ENCODE results near the gene PRTFDC1.

Gene PRTFDC1

GRCh38 chr10:24821986-24822385 is 130.4 kb downstream of the PRTFDC1 start:
- Mint-ChIP-seq H3K4me3 (no peak overlapping the region), H3K4me1 (ENCODE audit: low read depth) (peaks cover 21% of the 10 kb centered on the region), H3K36me3 (ENCODE audit: low read depth) (no peaks in the 10 kb centered on the region), H3K9me3 (no peaks in the 10 kb centered on the region), H3K27ac (no peak overlapping the region), H3K27me3 (ENCODE audit: low read depth) (no peaks in the 10 kb centered on the region)

- no peak overlapping the region for H3K4me3 Mint-ChIP-seq
- H3K9me3 Mint-ChIP-seq, result no peaks in the 10 kb centered on the region
- H3K27me3 Mint-ChIP-seq (ENCODE audit: low read depth), result no peaks in the 10 kb centered on the region
- no peaks in the 10 kb centered on the region for H3K4me1 Mint-ChIP-seq (ENCODE audit: low read depth)
- H3K36me3 Mint-ChIP-seq (ENCODE audit: low read depth), result no peaks in the 10 kb centered on the region
- no peak overlapping the region for H3K27ac Mint-ChIP-seq
Observed at GRCh38 chr10:24816868-24817396, 135.5 kb downstream of the PRTFDC1 start.

DNA sequence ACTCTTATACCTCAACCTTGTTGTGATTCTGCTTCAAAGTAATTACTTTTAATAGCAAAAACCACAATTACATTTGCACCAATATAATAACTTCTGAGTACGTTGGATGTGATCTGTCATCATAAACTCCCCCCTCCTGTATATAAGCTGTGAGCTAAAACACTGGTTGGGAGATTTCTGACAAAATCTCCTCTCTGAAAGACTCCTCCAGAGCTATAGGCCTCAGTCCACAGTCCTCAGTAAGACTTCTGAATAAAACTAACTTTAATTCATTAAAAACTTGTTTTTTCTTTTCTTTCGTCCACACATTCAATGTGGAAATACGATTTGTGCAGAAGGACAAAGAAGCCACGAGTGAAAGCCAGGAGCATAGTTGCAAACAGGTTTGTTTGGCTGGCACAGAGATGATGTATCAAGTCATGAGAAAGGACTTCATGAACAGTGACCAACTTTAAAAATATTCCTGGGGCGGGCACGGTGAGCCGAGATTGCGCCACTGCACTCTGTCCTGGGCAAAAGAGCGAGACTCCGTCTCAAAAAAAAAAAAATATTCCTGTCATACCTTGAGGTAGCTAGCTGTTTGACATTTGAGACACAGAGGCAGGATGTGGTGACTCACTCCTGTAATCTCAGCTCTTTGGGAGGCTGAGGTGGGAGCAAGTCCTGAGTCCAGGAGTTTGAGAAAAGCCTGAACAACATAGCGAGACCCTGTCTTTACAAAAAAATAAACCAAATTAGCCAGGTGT is 137.7 kb downstream of the PRTFDC1 start:
- Mint-ChIP-seq H3K4me1 (ENCODE audit: low read depth) (no peaks in the 10 kb centered on the region), H3K36me3 (ENCODE audit: low read depth) (no peaks in the 10 kb centered on the region), H3K27me3 (ENCODE audit: low read depth) (no peaks in the 10 kb centered on the region), H3K4me3 (no peak overlapping the region), H3K27ac (no peak overlapping the region), H3K9me3 (no peaks in the 10 kb centered on the region)

GRCh38 chr10:24813856-24814255 is 138.6 kb downstream of the PRTFDC1 start:
- Mint-ChIP-seq H3K36me3 (ENCODE audit: low read depth) (no peaks in the 10 kb centered on the region), H3K4me3 (no peak overlapping the region), H3K27me3 (ENCODE audit: low read depth) (no peaks in the 10 kb centered on the region), H3K9me3 (no peaks in the 10 kb centered on the region), H3K27ac (no peak overlapping the region), H3K4me1 (ENCODE audit: low read depth) (no peaks in the 10 kb centered on the region)

GRCh38 chr10:24806262-24806661 is 146.1 kb downstream of the PRTFDC1 start:
- H3K4me3 Mint-ChIP-seq, result no peak overlapping the region
- H3K9me3 Mint-ChIP-seq, result no peaks in the 10 kb centered on the region
- no peaks in the 10 kb centered on the region for H3K4me1 Mint-ChIP-seq (ENCODE audit: low read depth)

DNA sequence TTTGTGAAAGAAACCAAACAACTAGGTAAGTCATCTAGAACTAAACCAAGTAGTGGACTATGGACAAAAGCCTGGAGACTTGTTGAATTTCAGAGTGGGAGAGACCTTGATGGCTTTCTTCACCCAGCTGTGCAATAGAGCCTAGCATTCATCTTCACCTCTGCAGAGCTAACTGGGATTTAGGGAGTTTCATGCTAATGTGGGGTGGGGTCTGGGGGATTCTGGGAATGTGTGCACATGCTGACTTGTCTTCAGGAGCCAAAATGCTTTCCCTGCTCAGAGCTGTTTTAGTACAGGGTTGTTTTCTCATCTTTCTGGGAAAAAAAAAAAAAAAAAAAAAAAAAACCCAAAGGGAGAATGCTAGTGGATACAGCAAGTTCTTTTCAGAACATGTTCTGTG is 147.4 kb downstream of the PRTFDC1 start:
- Mint-ChIP-seq H3K36me3 (ENCODE audit: low read depth) (no peaks in the 10 kb centered on the region), H3K9me3 (no peaks in the 10 kb centered on the region), H3K27me3 (ENCODE audit: low read depth) (no peaks in the 10 kb centered on the region), H3K4me3 (no peak overlapping the region), H3K27ac (no peak overlapping the region), H3K4me1 (ENCODE audit: low read depth) (no peaks in the 10 kb centered on the region)

More at GRCh38 chr10:24806262-24806661, 146.1 kb downstream of the PRTFDC1 start:
- Mint-ChIP-seq H3K36me3 (ENCODE audit: low read depth) (no peaks in the 10 kb centered on the region), H3K27me3 (ENCODE audit: low read depth) (no peaks in the 10 kb centered on the region), H3K27ac (no peak overlapping the region)

GRCh38 chr10:24804392-24804791 is 148.0 kb downstream of the PRTFDC1 start:
- H3K9me3 Mint-ChIP-seq, result no peaks in the 10 kb centered on the region
- no peak overlapping the region for H3K4me3 Mint-ChIP-seq
- H3K27ac Mint-ChIP-seq, result no peak overlapping the region
- no peaks in the 10 kb centered on the region for H3K27me3 Mint-ChIP-seq (ENCODE audit: low read depth)
- H3K4me1 Mint-ChIP-seq (ENCODE audit: low read depth), result no peaks in the 10 kb centered on the region
- no peaks in the 10 kb centered on the region for H3K36me3 Mint-ChIP-seq (ENCODE audit: low read depth)

- Mint-ChIP-seq H3K4me1 (ENCODE audit: low read depth) (no peaks in the 10 kb centered on the region), H3K36me3 (ENCODE audit: low read depth) (no peaks in the 10 kb centered on the region), H3K27ac (no peak overlapping the region), H3K4me3 (no peak overlapping the region), H3K9me3 (no peaks in the 10 kb centered on the region), H3K27me3 (ENCODE audit: low read depth) (no peaks in the 10 kb centered on the region)
Observed at GRCh38 chr10:24802378-24802777, 150.0 kb downstream of the PRTFDC1 start.

GRCh38 chr10:24800861-24801260 is 151.5 kb downstream of the PRTFDC1 start:
- no peaks in the 10 kb centered on the region for H3K9me3 Mint-ChIP-seq
- H3K27me3 Mint-ChIP-seq (ENCODE audit: low read depth), result no peaks in the 10 kb centered on the region
- H3K4me3 Mint-ChIP-seq, result no peak overlapping the region
- H3K4me1 Mint-ChIP-seq (ENCODE audit: low read depth), result no peaks in the 10 kb centered on the region
- H3K27ac Mint-ChIP-seq, result no peak overlapping the region
- no peaks in the 10 kb centered on the region for H3K36me3 Mint-ChIP-seq (ENCODE audit: low read depth)

All from T-helper 1 cell treated with Interleukin-12 subunit alpha and Interleukin-12 subunit beta and Interleukin-4 antibody, amounts not matched to agents 30 μg/mL and 1 μg/mL, for 36 hours (primary cell).